LNCAP (cell line): ENCODE measurements around the gene HTRA1.

Source experiments
- TF ChIP-seq, protein P1 (sequence below): fragments of 450-650 bp; IDR thresholded peaks from 2 replicates; pipeline ENCODE4 v1.5.1; 2017; ENCODE audit warnings: mild to moderate bottlenecking

Gene HTRA1

DNA sequence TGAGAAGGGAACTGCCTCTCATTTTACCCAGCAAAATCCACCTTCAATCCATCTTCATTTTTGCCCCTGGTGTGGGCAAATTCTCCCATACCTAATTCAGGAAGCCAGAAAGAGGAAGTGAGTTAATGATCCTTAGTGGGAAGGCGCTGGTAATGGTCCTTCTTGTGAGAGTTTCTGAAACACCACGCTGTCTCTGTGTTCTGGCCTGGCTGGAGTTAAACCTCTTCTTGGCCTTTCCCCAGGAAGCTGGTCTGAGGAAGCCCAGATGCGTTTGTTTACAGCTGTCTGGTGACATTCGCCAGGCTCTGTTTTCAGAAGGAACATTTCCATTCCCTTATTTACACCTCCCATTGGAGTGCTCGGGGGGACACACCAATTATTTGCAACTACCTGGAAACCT, 24.3 kb downstream of the HTRA1 start:
- TF ChIP-seq, protein P1, sequence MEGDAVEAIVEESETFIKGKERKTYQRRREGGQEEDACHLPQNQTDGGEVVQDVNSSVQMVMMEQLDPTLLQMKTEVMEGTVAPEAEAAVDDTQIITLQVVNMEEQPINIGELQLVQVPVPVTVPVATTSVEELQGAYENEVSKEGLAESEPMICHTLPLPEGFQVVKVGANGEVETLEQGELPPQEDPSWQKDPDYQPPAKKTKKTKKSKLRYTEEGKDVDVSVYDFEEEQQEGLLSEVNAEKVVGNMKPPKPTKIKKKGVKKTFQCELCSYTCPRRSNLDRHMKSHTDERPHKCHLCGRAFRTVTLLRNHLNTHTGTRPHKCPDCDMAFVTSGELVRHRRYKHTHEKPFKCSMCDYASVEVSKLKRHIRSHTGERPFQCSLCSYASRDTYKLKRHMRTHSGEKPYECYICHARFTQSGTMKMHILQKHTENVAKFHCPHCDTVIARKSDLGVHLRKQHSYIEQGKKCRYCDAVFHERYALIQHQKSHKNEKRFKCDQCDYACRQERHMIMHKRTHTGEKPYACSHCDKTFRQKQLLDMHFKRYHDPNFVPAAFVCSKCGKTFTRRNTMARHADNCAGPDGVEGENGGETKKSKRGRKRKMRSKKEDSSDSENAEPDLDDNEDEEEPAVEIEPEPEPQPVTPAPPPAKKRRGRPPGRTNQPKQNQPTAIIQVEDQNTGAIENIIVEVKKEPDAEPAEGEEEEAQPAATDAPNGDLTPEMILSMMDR: no peak

DNA sequence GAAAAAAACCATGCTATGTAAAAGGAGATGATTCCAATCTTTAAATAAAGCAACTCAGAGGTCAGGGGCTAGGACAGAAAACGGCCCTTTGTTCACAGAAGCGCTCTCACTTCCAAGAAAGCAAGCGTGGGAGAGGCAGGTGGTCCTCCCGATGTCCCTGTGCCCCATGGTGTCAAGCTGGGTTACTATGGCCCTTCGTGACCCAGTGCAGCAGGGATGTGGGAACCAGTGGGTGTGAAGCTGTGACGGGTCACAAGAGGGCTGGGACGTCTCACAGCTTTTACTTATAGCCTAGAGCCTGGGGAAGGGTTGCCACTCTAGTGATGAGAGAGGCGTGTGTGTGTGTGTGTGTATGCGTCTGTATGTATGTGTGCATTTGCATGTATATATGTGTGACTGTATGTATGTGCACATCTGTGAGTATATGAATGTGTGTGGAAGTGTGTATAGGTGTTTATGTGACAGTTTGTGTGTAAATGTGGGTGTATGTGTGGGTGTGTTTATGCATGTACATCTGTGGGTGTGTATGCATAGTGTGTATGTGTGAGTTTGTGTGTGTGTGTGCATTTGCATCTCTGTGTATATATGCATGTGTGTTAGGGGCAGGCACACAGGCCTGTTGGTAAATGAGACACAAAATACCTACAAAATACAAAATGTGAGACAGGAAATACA, 25.2 kb downstream of the HTRA1 start:
- TF ChIP-seq, protein P1: no peak

DNA sequence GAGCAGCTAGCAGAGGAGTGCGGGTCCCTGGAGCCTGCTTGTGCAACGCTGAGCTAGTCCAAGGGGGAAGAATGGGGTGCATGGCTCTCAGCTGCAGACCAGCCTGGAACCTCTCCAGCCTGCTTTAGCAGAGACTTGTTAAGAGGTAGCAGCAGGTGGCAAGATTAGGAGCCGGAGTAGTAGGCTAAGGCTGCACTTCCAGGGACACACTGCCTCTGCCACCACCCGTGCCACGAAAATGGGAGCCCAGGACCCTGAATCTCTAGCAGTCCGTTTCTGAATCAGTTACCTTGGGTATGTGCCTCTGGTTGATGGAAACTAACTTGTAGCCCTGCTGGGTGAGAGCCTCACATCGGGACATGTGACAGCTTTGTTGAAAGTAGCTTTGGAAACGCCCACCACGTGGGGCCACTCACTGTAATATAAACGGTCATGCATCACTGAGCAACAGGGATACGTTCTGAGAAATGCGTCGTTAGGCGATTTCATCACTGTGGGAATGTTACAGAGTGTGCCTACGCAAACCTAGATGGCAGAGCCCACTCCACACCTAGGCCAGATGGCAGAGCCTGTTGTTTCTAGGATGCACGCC, 25.9 kb downstream of the HTRA1 start:
- TF ChIP-seq, protein P1: no peak

DNA sequence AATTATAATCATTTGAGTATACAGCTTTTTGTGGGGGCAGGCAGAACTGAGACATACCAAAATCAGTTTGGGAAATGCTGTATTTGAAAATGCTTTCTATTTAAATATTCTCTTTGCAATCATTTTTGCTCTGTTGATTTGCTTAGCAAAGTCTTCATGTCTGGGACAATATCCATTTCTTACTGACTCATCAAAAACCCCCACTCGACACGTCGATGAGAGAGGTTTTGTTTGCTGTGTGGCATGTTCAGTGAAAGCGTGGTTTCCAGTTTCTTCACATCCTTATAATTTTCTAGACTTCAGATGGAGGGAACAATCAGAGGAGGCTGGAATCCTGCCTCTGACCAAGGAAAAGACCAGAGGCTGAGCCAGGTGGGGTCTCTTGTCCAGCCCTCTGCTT, 28.9 kb downstream of the HTRA1 start:
- TF ChIP-seq, protein P1: no peak

DNA sequence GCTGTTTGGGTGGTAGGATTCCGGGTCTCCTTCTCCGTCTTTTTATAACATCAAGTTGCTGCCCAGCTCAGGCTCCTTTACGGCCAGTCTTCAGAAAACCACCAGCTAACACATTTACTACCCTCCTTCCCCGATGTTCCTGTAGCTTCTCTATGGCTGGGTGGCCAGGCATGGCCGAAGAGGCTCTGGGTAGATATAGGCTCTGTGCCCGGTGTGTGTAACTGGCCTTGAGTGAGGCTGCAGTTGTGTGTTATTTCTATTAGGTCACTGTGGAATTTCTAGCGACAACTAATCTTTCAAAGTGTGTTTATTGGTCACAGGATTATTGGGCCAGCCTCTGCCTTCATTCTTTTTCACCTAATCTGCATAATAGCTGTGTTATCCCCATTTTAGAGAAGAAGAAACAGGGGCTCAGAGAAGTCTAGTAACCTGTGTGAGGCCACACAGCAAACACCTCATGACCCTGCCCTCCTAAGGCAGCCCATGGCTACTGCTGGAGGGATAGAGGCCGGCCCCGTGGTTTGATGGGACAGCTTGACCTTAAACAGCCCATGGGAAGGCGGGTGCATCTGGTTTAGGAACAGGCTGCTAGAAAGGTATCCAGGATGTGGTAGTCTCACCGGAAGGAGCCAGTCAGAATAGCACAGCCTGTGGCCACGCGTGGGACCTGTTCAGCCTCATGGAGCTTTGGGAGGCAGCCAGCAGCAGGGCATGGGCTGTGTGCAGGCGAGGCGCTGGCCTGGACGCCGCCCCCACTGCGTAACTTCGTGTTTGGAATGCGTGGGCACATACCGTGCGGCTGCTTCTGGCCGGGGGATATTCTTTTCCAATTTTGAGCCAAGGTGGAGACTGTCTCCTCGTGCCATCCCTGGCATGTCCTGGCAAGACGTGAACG, 29.7 kb downstream of the HTRA1 start:
- TF ChIP-seq, protein P1: no peak

DNA sequence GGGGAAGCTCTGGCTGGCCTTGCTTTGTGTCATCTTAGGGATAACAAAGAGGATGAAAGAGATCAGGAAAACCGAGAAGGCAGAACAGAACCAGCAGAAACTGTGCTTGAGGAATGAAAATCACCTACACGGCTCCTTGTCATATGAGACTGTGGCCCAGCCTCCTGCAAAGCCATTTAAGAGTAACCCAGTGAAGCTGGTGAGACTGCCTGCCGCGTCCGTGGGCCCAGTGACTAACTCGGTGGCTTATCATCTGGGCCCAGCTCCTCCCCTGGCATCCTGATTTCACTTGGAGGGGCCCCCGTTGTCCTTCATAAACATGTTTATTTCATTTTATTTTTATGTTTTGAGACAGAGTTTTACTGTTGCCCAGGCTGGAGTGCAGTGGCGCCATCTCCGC, 30.7 kb downstream of the HTRA1 start:
- TF ChIP-seq, protein P1: no peak

DNA sequence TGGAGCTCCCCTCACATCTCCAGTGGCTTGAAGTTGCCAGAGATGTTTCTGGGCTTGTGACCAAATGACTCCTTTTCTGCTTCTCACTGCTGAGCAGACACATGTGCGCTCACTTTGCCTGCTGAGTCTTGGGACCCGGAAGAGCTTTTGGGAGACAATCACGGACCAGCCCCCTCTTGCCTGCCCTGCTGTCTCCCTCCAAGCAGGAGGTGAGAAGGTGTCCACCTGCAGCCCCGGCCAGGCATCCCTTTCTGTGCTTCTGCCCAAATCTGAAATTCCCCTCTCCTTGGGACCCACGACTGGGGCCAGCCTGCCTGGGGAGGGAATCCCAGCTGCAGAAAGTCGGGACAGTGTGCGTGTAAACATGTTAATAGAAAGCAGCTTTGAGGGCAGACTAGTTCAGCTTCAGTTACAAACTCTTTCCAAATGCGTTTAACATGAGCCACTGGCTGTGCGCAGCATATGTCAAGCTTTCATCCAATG, 31.7 kb downstream of the HTRA1 start:
- TF ChIP-seq, protein P1: no peak
